ENCODE measurements around the gene CAMK1G. TPM values are rescaled to one million over a fixed set of nuclear protein-coding genes. Genes with fewer than 3 reads are reported as not detected.
A peak's percentile ranks its signal among the peaks of the same experiment; 100 is the strongest.

The CAMK1G gene
- total RNA-seq, 2 experiments from 2014 or later: not detected

- Mint-ChIP-seq H3K9me3 (no peaks in the 10 kb centered on the region), H3K27me3 (no peaks in the 10 kb centered on the region), H3K4me3 (no peak overlapping the region), H3K36me3 (ENCODE audit: low read depth) (no peaks in the 10 kb centered on the region), H3K27ac (no peak overlapping the region), H3K4me1 (peaks cover 5% of the 10 kb centered on the region)
- POLR2A ChIA-PET: no interaction called here
- CTCF ChIA-PET: interaction anchor here (0.6 to 2.4 kb wide), 10 partner anchors 9 to 138 kb away, joined by 3 to 11 read pairs (median 3); no protein-coding TSS in a partner anchor
- DNase-seq: no peak
Observed at GRCh38 chr1:209609791-209610630, 26.5 kb downstream of the CAMK1G start.

- no peaks in the 10 kb centered on the region for H3K36me3 Mint-ChIP-seq (ENCODE audit: low read depth)
- H3K4me3 Mint-ChIP-seq: no peak overlapping the region
- POLR2A ChIA-PET: no interaction called here
- no peaks in the 10 kb centered on the region for H3K9me3 Mint-ChIP-seq
- no peak overlapping the region for H3K27ac Mint-ChIP-seq
- DNase-seq: no peak
- CTCF ChIA-PET: interaction anchor here (0.6 to 2.4 kb wide), 8 partner anchors 9 to 138 kb away, joined by 3 to 11 read pairs (median 4); no protein-coding TSS in a partner anchor
- H3K27me3 Mint-ChIP-seq: no peaks in the 10 kb centered on the region
- peaks cover 5% of the 10 kb centered on the region for H3K4me1 Mint-ChIP-seq
Observed at GRCh38 chr1:209610631-209610905, 27.1 kb downstream of the CAMK1G start.

GRCh38 chr1:209611771-209612570 lies 28.5 kb downstream of the CAMK1G start:
- no peak overlapping the region for H3K27ac Mint-ChIP-seq
- POLR2A ChIA-PET: no interaction called here

GRCh38 chr1:209612646-209613399 lies 29.3 kb downstream of the CAMK1G start:
- DNase-seq: no peak
- ChIA-PET CTCF (interaction anchor here (0.9 to 2.0 kb wide), 4 partner anchors 11 to 54 kb away, joined by 3 to 8 read pairs (median 4); no protein-coding TSS in a partner anchor), POLR2A (no interaction called here)
- Mint-ChIP-seq H3K27ac (no peak overlapping the region), H3K36me3 (ENCODE audit: low read depth) (no peaks in the 10 kb centered on the region), H3K4me1 (peaks cover 5% of the 10 kb centered on the region), H3K9me3 (no peaks in the 10 kb centered on the region), H3K27me3 (no peaks in the 10 kb centered on the region), H3K4me3 (no peak overlapping the region)

More at GRCh38 chr1:209611771-209612570, 28.5 kb downstream of the CAMK1G start:
- H3K36me3 Mint-ChIP-seq (ENCODE audit: low read depth): no peaks in the 10 kb centered on the region
- H3K27me3 Mint-ChIP-seq: no peaks in the 10 kb centered on the region
- CTCF ChIA-PET: interaction anchor here (1.1 to 2.0 kb wide), 4 partner anchors 10 to 35 kb away, joined by 3 to 8 read pairs (median 4); no protein-coding TSS in a partner anchor
- DNase-seq: no peak
- H3K9me3 Mint-ChIP-seq: no peaks in the 10 kb centered on the region
- no peak overlapping the region for H3K4me3 Mint-ChIP-seq
- H3K4me1 Mint-ChIP-seq: peaks cover 5% of the 10 kb centered on the region

GRCh38 chr1:209613400-209614150 lies 30.1 kb downstream of the CAMK1G start:
- no peaks in the 10 kb centered on the region for H3K36me3 Mint-ChIP-seq (ENCODE audit: low read depth)
- H3K27ac Mint-ChIP-seq: peak overlapping the region; percentile 15
- POLR2A ChIA-PET: no interaction called here
- no peak for DNase-seq
- CTCF ChIA-PET: interaction anchor here (0.9 to 1.2 kb wide), 3 partner anchors 48 to 53 kb away, joined by 3 read pairs; no protein-coding TSS in a partner anchor
- peaks cover 6% of the 10 kb centered on the region for H3K4me1 Mint-ChIP-seq
- H3K4me3 Mint-ChIP-seq: no peak overlapping the region
- no peaks in the 10 kb centered on the region for H3K27me3 Mint-ChIP-seq
- no peaks in the 10 kb centered on the region for H3K9me3 Mint-ChIP-seq

- CTCF ChIA-PET: interaction anchor here (1.2 kb wide), 1 partner anchor 51 kb away, joined by 3 read pairs; no protein-coding TSS in a partner anchor
- peaks cover 11% of the 10 kb centered on the region for H3K4me1 Mint-ChIP-seq
- H3K27me3 Mint-ChIP-seq: no peaks in the 10 kb centered on the region
- no peaks in the 10 kb centered on the region for H3K36me3 Mint-ChIP-seq (ENCODE audit: low read depth)
- DNase-seq: no peak
- H3K27ac Mint-ChIP-seq: no peak overlapping the region
- POLR2A ChIA-PET: no interaction called here
- H3K9me3 Mint-ChIP-seq: no peaks in the 10 kb centered on the region
- H3K4me3 Mint-ChIP-seq: no peak overlapping the region
Observed at GRCh38 chr1:209614151-209614420, 30.6 kb downstream of the CAMK1G start.

GRCh38 chr1:209614906-209615305 lies 31.4 kb downstream of the CAMK1G start:
- no peak overlapping the region for H3K4me3 Mint-ChIP-seq
- ChIA-PET POLR2A (no interaction called here), CTCF (interaction anchor here (0.9 to 1.4 kb wide), 3 partner anchors 9 to 54 kb away, joined by 3 to 5 read pairs (median 3); no protein-coding TSS in a partner anchor)

GRCh38 chr1:209616366-209617046 lies 33.0 kb downstream of the CAMK1G start:
- ChIA-PET CTCF (interaction anchor here (0.5 to 1.3 kb wide), 3 partner anchors 8 to 1820 kb away, joined by 3 read pairs; no protein-coding TSS in a partner anchor), POLR2A (no interaction called here)
- Mint-ChIP-seq H3K27me3 (no peaks in the 10 kb centered on the region), H3K4me3 (no peak overlapping the region), H3K36me3 (ENCODE audit: low read depth) (no peaks in the 10 kb centered on the region), H3K27ac (no peak overlapping the region), H3K9me3 (no peaks in the 10 kb centered on the region), H3K4me1 (peaks cover 12% of the 10 kb centered on the region)
- no peak for DNase-seq

More at GRCh38 chr1:209614906-209615305, 31.4 kb downstream of the CAMK1G start:
- H3K4me1 Mint-ChIP-seq: peaks cover 12% of the 10 kb centered on the region
- H3K27ac Mint-ChIP-seq: no peak overlapping the region
- H3K36me3 Mint-ChIP-seq (ENCODE audit: low read depth): no peaks in the 10 kb centered on the region
- no peaks in the 10 kb centered on the region for H3K9me3 Mint-ChIP-seq
- no peaks in the 10 kb centered on the region for H3K27me3 Mint-ChIP-seq
- DNase-seq: no peak

GRCh38 chr1:209617047-209617673 lies 33.6 kb downstream of the CAMK1G start:
- Mint-ChIP-seq H3K4me1 (peaks cover 12% of the 10 kb centered on the region), H3K27me3 (no peaks in the 10 kb centered on the region), H3K9me3 (no peaks in the 10 kb centered on the region), H3K4me3 (no peak overlapping the region), H3K36me3 (ENCODE audit: low read depth) (no peaks in the 10 kb centered on the region), H3K27ac (no peak overlapping the region)
- POLR2A ChIA-PET: no interaction called here
- no peak for DNase-seq
- CTCF ChIA-PET: interaction anchor here (0.5 to 3.9 kb wide), 8 partner anchors 8 to 511 kb away, joined by 3 to 11 read pairs (median 4); no protein-coding TSS in a partner anchor

- Mint-ChIP-seq H3K36me3 (ENCODE audit: low read depth) (no peaks in the 10 kb centered on the region), H3K27ac (no peak overlapping the region), H3K27me3 (no peaks in the 10 kb centered on the region), H3K4me3 (no peak overlapping the region), H3K9me3 (no peaks in the 10 kb centered on the region), H3K4me1 (peaks cover 7% of the 10 kb centered on the region)
- CTCF ChIA-PET: interaction anchor here (0.6 to 3.9 kb wide), 6 partner anchors 8 to 511 kb away, joined by 3 to 11 read pairs (median 6); no protein-coding TSS in a partner anchor
- POLR2A ChIA-PET: no interaction called here
- no peak for DNase-seq
Observed at GRCh38 chr1:209617755-209618154, 34.2 kb downstream of the CAMK1G start.

- no peaks in the 10 kb centered on the region for H3K36me3 Mint-ChIP-seq (ENCODE audit: low read depth)
- DNase-seq: no peak
- H3K4me3 Mint-ChIP-seq: no peak overlapping the region
- POLR2A ChIA-PET: no interaction called here
- no peaks in the 10 kb centered on the region for H3K9me3 Mint-ChIP-seq
- H3K27me3 Mint-ChIP-seq: no peaks in the 10 kb centered on the region
- peaks cover 7% of the 10 kb centered on the region for H3K4me1 Mint-ChIP-seq
- H3K27ac Mint-ChIP-seq: no peak overlapping the region
- CTCF ChIA-PET: interaction anchor here (1.9 to 3.9 kb wide), 5 partner anchors 9 to 42 kb away, joined by 4 to 11 read pairs (median 6); no protein-coding TSS in a partner anchor
Observed at GRCh38 chr1:209618291-209618690, 34.8 kb downstream of the CAMK1G start.
